Activated CD4-positive, alpha-beta T cell treated with anti-CD3 and anti-CD28 coated beads for 48 hours (primary cell): Measurements from ENCODE around the gene MRPL51.
"Not testable (repeated sequence)": the region's sequence is repeated elsewhere in the genome, so short reads cannot be mapped to it uniquely, and the experiment has no call there.

Source experiments
- DNase-seq: peaks from one replicate; pipeline ENCODE4 v3.0.0-alpha.2; 2020

MRPL51 gene

GRCh38 chr12:6530576-6531260, 37.7 kb upstream of the MRPL51 start:
- no peak for DNase-seq

GRCh38 chr12:6529291-6529737, 36.3 kb upstream of the MRPL51 start:
- DNase-seq, result no peak

- no peak for DNase-seq
These were observed 35.6 kb upstream of the MRPL51 start for GRCh38 chr12:6528539-6529235.

GRCh38 chr12:6527711-6528110, 34.6 kb upstream of the MRPL51 start:
- no peak for DNase-seq

- DNase-seq, result no peak
These were observed 33.9 kb upstream of the MRPL51 start for GRCh38 chr12:6526766-6527525.

GRCh38 chr12:6526201-6526600, 33.1 kb upstream of the MRPL51 start:
- DNase-seq, result no peak

GRCh38 chr12:6524648-6525047, 31.6 kb upstream of the MRPL51 start:
- no peak for DNase-seq

GRCh38 chr12:6523708-6524107, 30.6 kb upstream of the MRPL51 start:
- DNase-seq, result no peak

GRCh38 chr12:6522193-6522592, 29.1 kb upstream of the MRPL51 start:
- no peak for DNase-seq

GRCh38 chr12:6520186-6520585, 27.1 kb upstream of the MRPL51 start:
- no peak for DNase-seq

GRCh38 chr12:6508087-6508486, 15.0 kb upstream of the MRPL51 start:
- no peak for DNase-seq

- no peak for DNase-seq
These were observed 14.3 kb upstream of the MRPL51 start for GRCh38 chr12:6507102-6507998.

GRCh38 chr12:6500466-6500865, 7.4 kb upstream of the MRPL51 start:
- DNase-seq, result no peak

- DNase-seq, result not testable (repeated sequence)
These were observed 4.2 kb upstream of the MRPL51 start for GRCh38 chr12:6497291-6497690.

- no peak for DNase-seq
These were observed 1.9 kb upstream of the MRPL51 start for GRCh38 chr12:6494968-6495367.

GRCh38 chr12:6494258-6494743, 1.2 kb upstream of the MRPL51 start:
- DNase-seq, result no peak

GRCh38 chr12:6493497-6494257, 615 bp upstream of the MRPL51 start, which contains the start of gene NCAPD2:
TSS of gene NCAPD2 (plus strand) at chr12:6494102. CDS start at chr12:6495099, 997 bp downstream.
- peak; percentile 97 for DNase-seq

GRCh38 chr12:6490673-6491072, 2.4 kb downstream of the MRPL51 start:
- DNase-seq, result not testable (repeated sequence)

- DNase-seq, result no peak
These were observed 3.6 kb downstream of the MRPL51 start for GRCh38 chr12:6489449-6489848.

- no peak for DNase-seq
These were observed 4.8 kb downstream of the MRPL51 start for GRCh38 chr12:6488240-6488639.

- no peak for DNase-seq
These were observed 14.6 kb downstream of the MRPL51 start for GRCh38 chr12:6478416-6478815.
